Measurements from ENCODE around the gene APOBEC3C.
"Not testable (repeated sequence)": the region's sequence is repeated elsewhere in the genome, so short reads cannot be mapped to it uniquely, and the experiment has no call there.

The APOBEC3C gene

GRCh38 chr22:39066442-39067276, 52.6 kb downstream of the APOBEC3C start:
- DNase-seq: not testable (repeated sequence)

DNA sequence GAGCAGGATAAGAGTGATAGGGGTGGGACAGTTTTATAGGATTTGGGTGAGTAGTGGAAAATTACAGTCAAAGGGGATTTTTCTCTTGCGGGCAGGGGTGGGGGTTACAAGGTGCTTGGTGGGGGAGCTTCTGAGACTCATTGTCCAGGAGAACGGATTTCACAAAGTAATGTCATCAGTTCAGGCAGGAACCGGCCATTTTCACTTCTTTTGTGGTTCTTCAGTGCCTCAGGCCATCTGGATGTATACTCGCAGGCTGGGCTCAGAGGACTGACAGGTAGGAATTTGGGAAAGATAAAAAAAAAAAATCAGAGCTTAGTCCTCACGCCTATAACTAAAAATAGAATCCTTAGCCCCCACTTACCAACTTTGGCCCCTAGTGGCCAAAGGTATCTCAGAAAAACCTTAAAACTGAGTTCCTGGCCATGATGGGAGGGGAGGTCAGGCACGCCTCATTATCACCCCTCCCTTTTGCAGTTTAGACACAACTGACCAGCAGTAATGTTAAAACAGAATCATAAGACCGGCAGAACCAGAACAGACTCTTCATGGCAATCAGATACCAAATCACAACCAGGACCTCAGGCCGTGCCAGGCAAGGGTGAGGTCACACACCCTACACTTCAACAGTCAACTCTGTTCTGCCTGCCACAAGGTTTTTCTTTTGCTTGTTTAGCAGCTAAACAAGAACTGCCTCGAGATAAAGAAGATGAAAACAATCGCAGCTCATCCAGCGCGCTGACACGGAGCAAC, 54.2 kb downstream of the APOBEC3C start:
- no peak for DNase-seq
